ENCODE measurements around the gene SDHAF2. TPM values are rescaled to one million over a fixed set of nuclear protein-coding genes. Genes with fewer than 3 reads are reported as not detected.
"Not testable (repeated sequence)": the region's sequence is repeated elsewhere in the genome, so short reads cannot be mapped to it uniquely, and the experiment has no call there.

Gene SDHAF2
- 10 to 100 TPM; 36.6 to 40.7 TPM for total RNA-seq

DNA sequence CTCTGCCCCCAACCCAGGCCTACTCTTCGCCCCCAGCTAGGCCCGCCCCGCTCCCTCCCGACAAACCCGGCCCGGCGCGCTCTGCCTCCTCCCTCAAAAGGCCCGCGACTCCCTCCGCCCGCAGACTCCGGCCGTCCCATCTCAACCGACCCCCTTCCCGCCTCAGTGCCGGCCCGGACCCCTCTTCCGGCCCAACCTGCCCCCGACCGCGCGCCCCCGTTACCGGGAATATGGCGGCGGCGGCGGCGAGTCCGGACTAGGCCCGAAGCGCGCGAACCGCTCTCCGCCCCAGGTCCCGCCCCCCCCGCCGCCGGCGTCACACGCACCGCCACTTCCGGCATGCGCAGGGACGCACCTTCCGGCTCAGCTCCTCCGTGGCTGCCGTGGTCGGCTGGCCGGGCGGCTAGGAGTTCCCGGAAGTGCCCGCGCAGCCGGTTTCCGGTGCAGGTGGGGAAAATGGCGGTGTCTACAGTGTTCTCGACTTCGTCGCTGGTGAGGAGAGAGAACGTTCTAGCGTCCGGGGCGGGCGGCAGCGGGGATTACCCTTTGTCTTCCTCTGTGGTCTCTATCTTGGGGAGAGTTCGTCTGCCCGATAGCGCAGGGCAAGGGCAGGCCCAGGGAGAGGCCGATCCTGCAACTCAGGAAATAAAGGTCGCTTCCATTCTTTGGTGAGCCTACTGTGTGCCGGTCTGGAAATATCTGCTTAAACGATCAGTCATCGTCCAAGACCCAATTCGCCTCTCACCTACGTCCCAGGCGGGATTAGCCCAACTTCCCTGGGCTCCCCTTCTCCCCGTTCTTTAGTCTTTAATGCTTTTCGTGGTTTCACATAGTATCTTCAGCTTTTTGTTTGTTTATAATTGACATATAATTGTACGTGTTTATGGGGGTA is at the start of gene SDHAF2, which contains the start of gene CPSF7:
TSS of gene SDHAF2 (plus strand) at position 434 of the 892 bp plus-strand sequence. CDS start at position 457, 23 bp downstream.
TSS of gene CPSF7 (minus strand) at position 285 of the 892 bp plus-strand sequence. CDS start 740 bp downstream, outside the sequence.
- H3K4me1 Mint-ChIP-seq (ENCODE audit: low read depth): peaks cover 61% of the 10 kb centered on the region
- H3K9me3 Mint-ChIP-seq: no peaks in the 10 kb centered on the region
- H3K27ac Mint-ChIP-seq: peak within 1 kb of the TSS; percentile 100
- peak within 1 kb of the TSS; percentile 97 to 100 for H3K4me3 Mint-ChIP-seq
- peak; percentile 98 to 99 for DNase-seq
- ATAC-seq (replicated peaks in 1 of 2): peak; percentile 93
- H3K36me3 Mint-ChIP-seq (ENCODE audit: insufficient read depth in 2 of 2): peaks cover 7 to 31% of the 10 kb centered on the region in 2 donors
- H3K27me3 Mint-ChIP-seq (ENCODE audit: low read depth): no peaks in the 10 kb centered on the region

GRCh38 chr11:61380884-61381283 is 49.0 kb upstream of the SDHAF2 start:
- ATAC-seq (replicated peaks in 1 of 2): no peak
- H3K27ac Mint-ChIP-seq: no peak overlapping the region
- no peaks in the 10 kb centered on the region for H3K9me3 Mint-ChIP-seq
- peaks cover 0 to 3% of the 10 kb centered on the region in 2 donors for H3K36me3 Mint-ChIP-seq (ENCODE audit: insufficient read depth in 2 of 2)
- H3K4me1 Mint-ChIP-seq (ENCODE audit: low read depth): no peaks in the 10 kb centered on the region
- no peak for DNase-seq
- H3K4me3 Mint-ChIP-seq: no peak overlapping the region
- no peaks in the 10 kb centered on the region for H3K27me3 Mint-ChIP-seq (ENCODE audit: low read depth)

- H3K27me3 Mint-ChIP-seq (ENCODE audit: low read depth); ATAC-seq (replicated peaks in 1 of 2); H3K36me3 Mint-ChIP-seq (ENCODE audit: insufficient read depth in 2 of 2); H3K9me3 Mint-ChIP-seq; DNase-seq; H3K4me1 Mint-ChIP-seq (ENCODE audit: low read depth); H3K4me3 Mint-ChIP-seq; H3K27ac Mint-ChIP-seq: not testable (repeated sequence)
Observed at GRCh38 chr11:61383859-61384258, 46.1 kb upstream of the SDHAF2 start.

DNA sequence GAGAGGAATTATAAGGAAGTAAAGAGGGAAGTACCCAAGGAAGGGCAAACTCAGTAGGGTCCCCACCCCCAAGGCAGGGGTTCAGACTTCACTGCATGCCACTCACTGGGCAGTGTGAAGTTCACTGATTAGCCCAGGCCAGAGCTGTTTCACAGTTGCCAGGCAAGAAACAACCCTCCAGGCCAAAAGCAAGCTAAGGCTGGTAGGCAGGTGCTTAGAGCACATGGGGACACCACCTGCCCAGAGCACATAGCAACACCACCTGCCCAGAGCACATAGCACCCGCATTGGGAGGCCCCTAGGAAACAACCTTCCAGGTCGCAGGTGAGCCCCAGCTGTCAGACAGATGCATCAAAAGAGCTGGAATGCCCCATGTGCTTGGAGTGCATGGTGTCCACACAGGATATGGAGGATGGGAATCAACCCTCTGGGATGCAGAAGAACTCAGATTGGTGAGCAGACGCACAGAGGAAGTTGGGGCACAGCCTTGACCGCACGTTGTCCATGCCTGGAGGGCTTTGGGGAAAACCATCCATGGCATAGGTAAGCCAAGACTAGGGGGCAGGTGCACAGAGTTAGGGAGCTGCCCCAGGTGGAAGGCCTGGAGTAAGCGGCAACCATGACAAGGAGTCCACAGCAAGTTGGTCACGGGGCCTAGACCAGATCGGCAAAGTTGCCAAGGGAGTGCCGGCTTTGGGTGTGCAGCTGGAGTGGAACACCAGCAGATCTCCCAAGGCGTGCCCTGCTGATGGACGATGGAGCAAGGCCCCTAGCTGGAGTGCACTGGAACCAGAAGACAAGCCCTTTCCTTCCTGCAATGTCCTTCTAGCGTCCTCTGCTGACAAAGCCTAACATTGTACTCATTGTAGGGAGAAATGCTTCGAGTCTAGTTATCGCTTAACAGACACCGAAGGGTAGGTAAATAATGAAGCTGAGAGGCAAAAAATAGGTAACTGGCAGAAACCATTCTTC is 45.4 kb upstream of the SDHAF2 start:
- ATAC-seq (replicated peaks in 1 of 2) (no peak), DNase-seq (no peak)
- no peaks in the 10 kb centered on the region for H3K36me3 Mint-ChIP-seq (ENCODE audit: insufficient read depth in 2 of 2)
- H3K4me3 Mint-ChIP-seq: no peak overlapping the region
- no peak overlapping the region for H3K27ac Mint-ChIP-seq
- H3K9me3 Mint-ChIP-seq: peaks cover 0 to 1% of the 10 kb centered on the region in 2 donors
- H3K27me3 Mint-ChIP-seq (ENCODE audit: low read depth): no peaks in the 10 kb centered on the region
- no peaks in the 10 kb centered on the region for H3K4me1 Mint-ChIP-seq (ENCODE audit: low read depth)

DNA sequence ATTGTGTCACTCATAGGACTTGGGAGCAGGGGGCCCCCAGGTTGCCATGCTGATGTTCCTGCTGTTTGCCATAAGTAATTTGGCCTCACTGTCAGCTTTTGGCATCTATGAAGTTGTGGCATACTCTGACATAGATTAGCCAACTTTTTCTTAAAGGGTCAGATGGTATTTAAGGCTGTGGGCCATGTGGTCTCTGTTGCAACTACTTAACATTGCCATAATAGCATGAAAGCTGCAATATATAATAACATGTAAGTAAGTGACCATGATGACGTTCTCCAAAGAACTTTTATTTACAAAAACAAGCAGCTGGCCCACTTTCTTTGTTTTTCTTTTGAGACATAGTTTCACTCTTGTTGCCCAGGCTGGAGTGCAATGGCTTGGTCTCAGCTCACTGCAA is 39.8 kb upstream of the SDHAF2 start:
- no peak overlapping the region for H3K4me3 Mint-ChIP-seq
- no peaks in the 10 kb centered on the region for H3K27me3 Mint-ChIP-seq (ENCODE audit: low read depth)
- H3K27ac Mint-ChIP-seq: no peak overlapping the region
- H3K4me1 Mint-ChIP-seq (ENCODE audit: low read depth): peaks cover 21% of the 10 kb centered on the region
- H3K9me3 Mint-ChIP-seq: peaks cover 1 to 3% of the 10 kb centered on the region in 2 donors
- no peak for ATAC-seq (replicated peaks in 1 of 2)
- peaks cover 3 to 4% of the 10 kb centered on the region in 2 donors for H3K36me3 Mint-ChIP-seq (ENCODE audit: insufficient read depth in 2 of 2)
- DNase-seq: no peak

- H3K36me3 Mint-ChIP-seq (ENCODE audit: insufficient read depth in 2 of 2): peaks cover 3 to 5% of the 10 kb centered on the region in 2 donors
- peak overlapping the region; percentile 95 to 99 for H3K4me3 Mint-ChIP-seq
- H3K4me1 Mint-ChIP-seq (ENCODE audit: low read depth): peaks cover 24% of the 10 kb centered on the region
- peaks cover 1 to 3% of the 10 kb centered on the region in 2 donors for H3K9me3 Mint-ChIP-seq
- ATAC-seq (replicated peaks in 1 of 2) (peak in 1 of 2 donors; percentile 22), DNase-seq (peak in 1 of 2 donors; percentile 7)
- no peaks in the 10 kb centered on the region for H3K27me3 Mint-ChIP-seq (ENCODE audit: low read depth)
- peak overlapping the region; percentile 96 for H3K27ac Mint-ChIP-seq
Observed at GRCh38 chr11:61392981-61393595, 36.8 kb upstream of the SDHAF2 start.

GRCh38 chr11:61401173-61401572 is 28.8 kb upstream of the SDHAF2 start:
- Mint-ChIP-seq H3K4me3 (no peak overlapping the region), H3K36me3 (ENCODE audit: insufficient read depth in 2 of 2) (peaks cover 9 to 18% of the 10 kb centered on the region in 2 donors), H3K27me3 (ENCODE audit: low read depth) (no peaks in the 10 kb centered on the region), H3K27ac (no peak overlapping the region), H3K9me3 (no peaks in the 10 kb centered on the region), H3K4me1 (ENCODE audit: low read depth) (peaks cover 8% of the 10 kb centered on the region)
- no peak for DNase-seq
- no peak for ATAC-seq (replicated peaks in 1 of 2)

GRCh38 chr11:61401573-61401972 is 28.4 kb upstream of the SDHAF2 start:
- ATAC-seq (replicated peaks in 1 of 2): no peak
- Mint-ChIP-seq H3K36me3 (ENCODE audit: insufficient read depth in 2 of 2) (peaks cover 9 to 18% of the 10 kb centered on the region in 2 donors), H3K27ac (no peak overlapping the region), H3K4me3 (no peak overlapping the region), H3K4me1 (ENCODE audit: low read depth) (peaks cover 8% of the 10 kb centered on the region), H3K27me3 (ENCODE audit: low read depth) (no peaks in the 10 kb centered on the region), H3K9me3 (no peaks in the 10 kb centered on the region)
- DNase-seq: no peak

DNA sequence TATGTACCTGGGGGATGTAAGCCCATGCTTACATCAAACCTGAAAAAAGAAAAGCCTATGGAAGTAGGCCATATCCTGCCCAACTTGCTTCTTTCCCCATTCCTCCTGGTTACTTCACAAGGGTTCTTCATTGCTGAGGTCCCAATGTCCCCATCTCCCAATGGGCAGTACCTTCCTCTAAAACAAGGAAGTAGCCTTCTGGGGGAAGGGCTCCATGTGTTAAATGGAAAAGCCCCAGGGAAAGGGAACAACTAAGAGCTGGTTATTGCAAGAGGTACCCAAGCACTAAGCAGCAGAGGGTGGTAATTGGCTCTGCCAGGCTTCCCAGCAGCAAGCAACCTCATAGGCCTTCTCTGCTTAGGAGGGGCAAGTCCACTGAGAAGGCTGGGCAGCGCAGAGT is 26.3 kb upstream of the SDHAF2 start:
- no peak overlapping the region for H3K27ac Mint-ChIP-seq
- DNase-seq (no peak), ATAC-seq (replicated peaks in 1 of 2) (no peak)
- H3K27me3 Mint-ChIP-seq (ENCODE audit: low read depth): no peaks in the 10 kb centered on the region
- peaks cover 11 to 33% of the 10 kb centered on the region in 2 donors for H3K36me3 Mint-ChIP-seq (ENCODE audit: insufficient read depth in 2 of 2)
- peaks cover 5% of the 10 kb centered on the region for H3K4me1 Mint-ChIP-seq (ENCODE audit: low read depth)
- no peaks in the 10 kb centered on the region for H3K9me3 Mint-ChIP-seq
- no peak overlapping the region for H3K4me3 Mint-ChIP-seq

DNA sequence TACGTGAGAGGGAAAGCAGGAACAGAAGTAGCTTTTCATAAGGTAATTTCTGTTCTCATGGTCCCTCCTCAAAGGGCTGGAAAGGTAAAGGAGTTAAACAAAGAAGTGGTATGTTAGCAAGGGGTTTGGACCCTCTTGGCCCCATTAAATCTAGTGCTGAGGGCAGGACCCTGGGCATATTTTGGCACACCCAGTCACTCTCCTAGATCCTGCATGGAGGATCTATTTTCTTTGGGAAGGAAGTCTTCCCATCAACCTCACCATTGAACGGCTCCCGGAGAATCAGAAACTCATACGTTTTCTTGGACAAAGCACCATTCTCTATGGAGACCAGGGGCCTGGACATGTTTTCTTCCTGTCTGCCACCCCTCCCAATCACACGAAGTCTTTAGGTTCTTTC is 25.8 kb upstream of the SDHAF2 start:
- Mint-ChIP-seq H3K4me3 (no peak overlapping the region), H3K9me3 (no peaks in the 10 kb centered on the region), H3K27ac (peak overlapping the region; percentile 54), H3K27me3 (ENCODE audit: low read depth) (no peaks in the 10 kb centered on the region), H3K4me1 (ENCODE audit: low read depth) (peaks cover 5% of the 10 kb centered on the region), H3K36me3 (ENCODE audit: insufficient read depth in 2 of 2) (peaks cover 11 to 37% of the 10 kb centered on the region in 2 donors)
- no peak for ATAC-seq (replicated peaks in 1 of 2)
- no peak for DNase-seq

DNA sequence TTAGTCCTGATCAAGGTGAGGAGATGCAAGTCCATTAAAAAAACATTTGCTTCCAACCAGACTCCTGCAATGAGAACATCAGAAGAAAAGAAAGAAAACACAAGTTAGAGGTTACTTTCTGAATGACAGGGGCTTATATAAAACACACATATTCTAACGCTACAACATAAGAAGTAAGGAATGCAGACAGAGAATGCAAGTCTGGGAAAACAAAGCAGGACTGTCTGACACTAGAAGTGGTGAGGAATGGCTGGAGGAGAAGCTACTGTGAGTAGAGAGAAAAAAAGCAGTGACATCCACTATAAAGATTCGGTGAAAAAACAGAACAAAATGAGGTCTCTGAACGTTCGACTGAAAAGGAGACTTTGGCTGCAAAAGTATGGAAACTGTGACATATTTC is 25.3 kb upstream of the SDHAF2 start:
- DNase-seq: no peak
- ATAC-seq (replicated peaks in 1 of 2): no peak
- H3K27ac Mint-ChIP-seq: peak overlapping the region; percentile 54
- H3K36me3 Mint-ChIP-seq (ENCODE audit: insufficient read depth in 2 of 2): peaks cover 11 to 37% of the 10 kb centered on the region in 2 donors
- H3K4me1 Mint-ChIP-seq (ENCODE audit: low read depth): peaks cover 5% of the 10 kb centered on the region
- no peak overlapping the region for H3K4me3 Mint-ChIP-seq
- H3K9me3 Mint-ChIP-seq: no peaks in the 10 kb centered on the region
- H3K27me3 Mint-ChIP-seq (ENCODE audit: low read depth): no peaks in the 10 kb centered on the region

DNA sequence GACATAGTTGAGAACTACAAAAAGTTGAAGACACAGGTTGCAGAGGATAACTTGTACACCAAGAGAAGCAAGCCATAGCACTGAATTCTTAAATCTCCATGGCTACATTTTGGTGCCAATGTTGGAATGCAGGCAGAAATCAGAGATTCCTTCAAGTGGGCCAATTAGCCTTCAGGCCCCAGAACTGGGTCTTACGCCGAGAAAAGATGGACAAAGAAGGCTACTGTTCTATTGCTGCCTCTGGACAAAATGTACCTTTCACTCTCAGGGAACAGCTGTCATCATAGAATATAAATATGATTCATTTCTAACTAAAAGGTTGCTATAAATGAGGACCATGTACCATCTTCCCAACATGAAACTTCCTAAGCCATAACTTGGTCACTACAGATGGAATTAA is 23.9 kb upstream of the SDHAF2 start:
- DNase-seq (no peak), ATAC-seq (replicated peaks in 1 of 2) (no peak)
- H3K9me3 Mint-ChIP-seq: no peaks in the 10 kb centered on the region
- H3K4me3 Mint-ChIP-seq: no peak overlapping the region
- no peaks in the 10 kb centered on the region for H3K27me3 Mint-ChIP-seq (ENCODE audit: low read depth)
- H3K4me1 Mint-ChIP-seq (ENCODE audit: low read depth): peaks cover 5% of the 10 kb centered on the region
- peaks cover 13 to 43% of the 10 kb centered on the region in 2 donors for H3K36me3 Mint-ChIP-seq (ENCODE audit: insufficient read depth in 2 of 2)
- H3K27ac Mint-ChIP-seq: peak overlapping the region; percentile 22

Measured in activated T-cell treated with anti-CD3 and anti-CD28 coated beads, Interleukin-2, amount 50 U/mL, for 72 hours (primary cell).